Sigmoid colon (tissue), 3 donors: ENCODE measurements around the gene ANKRD6.

Experiments used
- CTCF ChIP-seq, 4 experiments: fragments of 450-650 bp in 3 of 4; fragments of 200-600 bp in 1 of 4; IDR thresholded peaks; one replicate each; pipeline ENCODE4 v1.5.1; 2016 to 2019; ENCODE audit warnings: antibody characterized with exemption in 4 of 4, mild to moderate bottlenecking in 3 of 4, moderate library complexity in 2 of 4
- POLR2A ChIP-seq, 2 donors: fragments of 450-650 bp; IDR thresholded peaks; one replicate each; pipeline ENCODE4 v1.6.1; 2016; ENCODE audit warnings: antibody characterized with exemption in 2 of 2, mild to moderate bottlenecking in 2 of 2, moderate library complexity in 2 of 2

DNA sequence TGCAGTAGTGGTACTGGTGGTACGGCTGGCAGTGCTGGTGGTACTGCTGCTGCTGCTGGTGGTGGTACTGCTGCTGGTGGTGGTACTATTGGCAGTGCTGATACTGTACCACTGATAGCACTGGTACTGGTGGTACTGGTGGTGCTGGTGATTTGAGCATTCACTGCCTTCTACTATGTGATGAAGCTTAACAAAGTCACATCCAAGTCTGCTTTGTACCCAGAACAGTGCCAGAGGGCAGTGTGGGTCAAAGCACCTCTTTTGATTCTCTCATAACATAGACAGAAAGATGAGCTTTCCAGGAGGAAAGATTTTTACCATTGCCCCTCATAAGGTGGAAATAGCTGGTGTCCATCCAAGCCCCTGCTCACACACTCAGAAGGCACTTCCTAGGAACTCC, 48.7 kb downstream of the ANKRD6 start:
- no peak for TF ChIP-seq CTCF (IDR thresholded peaks at IDR 0.05)
- no peak for TF ChIP-seq POLR2A (IDR thresholded peaks at IDR 0.05)
